Measurements from ENCODE around the gene PARN.

DNA sequence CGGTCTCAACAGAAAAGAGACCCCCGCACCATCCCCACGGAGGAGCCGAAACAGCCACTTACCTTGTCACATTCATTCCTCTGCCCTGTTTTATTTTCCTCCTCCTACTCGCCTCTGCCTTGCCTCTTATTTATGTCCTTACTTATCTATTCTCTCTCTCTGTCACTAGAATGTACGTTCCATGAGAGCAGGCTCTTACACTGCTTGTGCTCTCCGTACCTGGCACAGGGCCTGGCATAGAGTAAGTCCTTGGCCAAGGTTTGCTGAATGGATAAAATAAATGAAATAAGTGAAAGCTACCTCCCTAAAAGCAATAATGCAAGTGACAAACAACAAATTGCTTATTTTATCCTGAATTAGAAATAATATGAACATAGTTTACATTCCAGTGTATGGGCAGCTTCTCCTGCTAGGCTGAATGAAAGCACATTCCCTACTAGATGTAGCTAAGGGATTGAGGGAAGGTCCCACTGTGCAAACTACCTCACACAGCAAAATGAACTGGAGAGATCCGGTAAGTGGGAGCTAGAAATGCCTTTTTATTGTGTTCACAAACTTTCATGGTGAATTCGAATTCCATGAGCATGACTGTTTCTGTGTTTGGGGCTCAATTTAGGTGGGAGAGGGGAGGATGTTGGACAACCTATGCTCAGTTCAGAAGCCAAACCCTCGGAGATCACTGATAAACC is 173.1 kb downstream of the PARN start:
- TF ChIP-seq, protein P1, sequence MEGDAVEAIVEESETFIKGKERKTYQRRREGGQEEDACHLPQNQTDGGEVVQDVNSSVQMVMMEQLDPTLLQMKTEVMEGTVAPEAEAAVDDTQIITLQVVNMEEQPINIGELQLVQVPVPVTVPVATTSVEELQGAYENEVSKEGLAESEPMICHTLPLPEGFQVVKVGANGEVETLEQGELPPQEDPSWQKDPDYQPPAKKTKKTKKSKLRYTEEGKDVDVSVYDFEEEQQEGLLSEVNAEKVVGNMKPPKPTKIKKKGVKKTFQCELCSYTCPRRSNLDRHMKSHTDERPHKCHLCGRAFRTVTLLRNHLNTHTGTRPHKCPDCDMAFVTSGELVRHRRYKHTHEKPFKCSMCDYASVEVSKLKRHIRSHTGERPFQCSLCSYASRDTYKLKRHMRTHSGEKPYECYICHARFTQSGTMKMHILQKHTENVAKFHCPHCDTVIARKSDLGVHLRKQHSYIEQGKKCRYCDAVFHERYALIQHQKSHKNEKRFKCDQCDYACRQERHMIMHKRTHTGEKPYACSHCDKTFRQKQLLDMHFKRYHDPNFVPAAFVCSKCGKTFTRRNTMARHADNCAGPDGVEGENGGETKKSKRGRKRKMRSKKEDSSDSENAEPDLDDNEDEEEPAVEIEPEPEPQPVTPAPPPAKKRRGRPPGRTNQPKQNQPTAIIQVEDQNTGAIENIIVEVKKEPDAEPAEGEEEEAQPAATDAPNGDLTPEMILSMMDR (IDR thresholded peaks at IDR 0.05) = no peak
- TF ChIP-seq POLR2A (IDR thresholded peaks at IDR 0.05) = no peak
